HCT116 (cell line): ENCODE measurements around the gene PLEKHA8. TPM values are rescaled to one million over a fixed set of nuclear protein-coding genes. Genes with fewer than 3 reads are reported as not detected.

Experiments used
- ATAC-seq: fragments of 200-7000 bp; cut with Tn5 transposase; 2 replicates; pipeline ENCODE4 v1.9.1; 2020; ENCODE audit warnings: mild to moderate bottlenecking, moderate library complexity
- BruUV-seq: library from RNA; stranded (reverse); fragments of 400-500 nt; replicated peaks from 2 replicates; lab custom pipeline; 2021; lab: Mats Ljungman, UMichigan
- CTCF ChIA-PET: fragments of 300-600 bp; sonication (Branson Sonifier 250); formaldehyde crosslinking; loops from one replicate; lab custom pipeline; 2021; ENCODE audit warnings: antibody characterized with exemption; lab: Charles Lee
- POLR2A ChIA-PET: fragments of 300-600, 350-600 bp; sonication (Branson Sonifier 250); formaldehyde crosslinking; loops from one replicate; lab custom pipeline; 2021; ENCODE audit warnings: antibody characterized with exemption; lab: Charles Lee
- RAD21 ChIA-PET, 2 experiments: fragments of 300-600 bp; sonication (Branson Sonifier 250); formaldehyde crosslinking; loops; one replicate each; lab custom pipeline; 2023; ENCODE audit warnings: low total read pairs in 2 of 2; ENCODE audit not compliant: uncharacterized antibody in 2 of 2, unreplicated experiment in 2 of 2, low non-redundant PET in 1 of 2; lab: Charles Lee
- DNase-seq: peaks from one replicate; pipeline ENCODE4 v3.0.0-alpha.2; 2010; ENCODE audit warnings: low read depth, low spot score
- H2AFZ ChIP-seq: fragments of 200-600 bp; shearing (Covaris generic), sonication (generic); 2 replicates; pipeline ENCODE4 v1.6.1; 2017; ENCODE audit warnings: low read depth, mixed run types, mixed read lengths, antibody characterized with exemption, low read length; ENCODE audit not compliant: poor library complexity, severe bottlenecking
- H3K27ac ChIP-seq: 2 replicates; pipeline ENCODE4 v1.5.1; 2012; ENCODE audit warnings: low read depth, low read length
- H3K27me3 ChIP-seq: fragments of 200-600 bp; sonication (generic); 2 replicates; pipeline ENCODE4 v1.6.1; 2016; ENCODE audit warnings: mixed run types, low read length, mixed read lengths; ENCODE audit not compliant: insufficient read depth
- H3K36me3 ChIP-seq, 2 experiments: fragments of 200-500 bp in 1 of 2; fragments of 200-600 bp in 1 of 2; sonication (Bioruptor generic) in 1 of 2; sonication (generic) in 1 of 2; 2 replicates each; pipeline versions ENCODE4 v1.5.1 to v1.6.1; 2014 to 2016; ENCODE audit warnings: low read length in 2 of 2, inconsistent platforms in 1 of 2, mixed read lengths in 1 of 2, mixed run types in 1 of 2; ENCODE audit not compliant: insufficient read depth in 2 of 2, control insufficient read depth in 1 of 2
- H3K4me1 ChIP-seq, 2 experiments: fragments of 200-600 bp in 1 of 2; sonication (generic) in 1 of 2; 2 replicates each; pipeline versions ENCODE4 v1.5.1 to v1.6.1; 2012 to 2017; ENCODE audit warnings: low read length in 2 of 2, inconsistent platforms in 1 of 2, mild to moderate bottlenecking in 1 of 2, mixed read lengths in 1 of 2, mixed run types in 1 of 2, moderate library complexity in 1 of 2; ENCODE audit not compliant: insufficient read depth in 2 of 2, control insufficient read depth in 1 of 2
- H3K4me2 ChIP-seq: fragments of 200-600 bp; sonication (generic); 2 replicates; pipeline ENCODE4 v1.6.1; 2017; ENCODE audit warnings: mixed run types, low read length, mixed read lengths
- H3K4me3 ChIP-seq, 2 experiments: fragments of 200-600 bp in 1 of 2; sonication (generic) in 1 of 2; replicated peaks in 1 of 2; 2 replicates each; pipeline ENCODE4 v1.5.1; 2011 to 2016; ENCODE audit warnings: low read length in 2 of 2, control low read depth in 1 of 2, low read depth in 1 of 2, mild to moderate bottlenecking in 1 of 2, mixed read lengths in 1 of 2, mixed run types in 1 of 2
- H3K79me2 ChIP-seq: fragments of 200-600 bp; sonication (generic); 2 replicates; pipeline ENCODE4 v1.6.1; 2017; ENCODE audit warnings: mild to moderate bottlenecking, mixed run types, low read length, moderate library complexity, mixed read lengths; ENCODE audit not compliant: insufficient read depth
- H3K9ac ChIP-seq: fragments of 200-600 bp; sonication (generic); 2 replicates; pipeline ENCODE4 v1.6.1; 2016; ENCODE audit warnings: low read length, mixed read lengths
- H3K9me2 ChIP-seq: fragments of 200-600 bp; sonication (generic), shearing (Covaris generic); 2 replicates; pipeline ENCODE4 v1.6.1; 2017; ENCODE audit warnings: mixed run types, mild to moderate bottlenecking, moderate library complexity; ENCODE audit not compliant: insufficient read depth
- H3K9me3 ChIP-seq, 2 experiments: fragments of 200-500 bp in 1 of 2; fragments of 200-600 bp in 1 of 2; sonication (Bioruptor generic) in 1 of 2; sonication (generic) in 1 of 2; 2 replicates each; pipeline ENCODE4 v1.6.1; 2014 to 2017; ENCODE audit warnings: low read length in 2 of 2, mixed read lengths in 2 of 2, inconsistent platforms in 1 of 2, low read depth in 1 of 2, mild to moderate bottlenecking in 1 of 2, mixed run types in 1 of 2, moderate library complexity in 1 of 2; ENCODE audit not compliant: control insufficient read depth in 1 of 2, insufficient read depth in 1 of 2
- H4K20me1 ChIP-seq: fragments of 200-600 bp; sonication (generic), shearing (Covaris generic); 2 replicates; pipeline ENCODE4 v1.6.1; 2017; ENCODE audit warnings: mixed run types, mild to moderate bottlenecking, moderate library complexity; ENCODE audit not compliant: insufficient read depth
- CBX3 ChIP-seq: IDR thresholded peaks from 2 replicates; pipeline ENCODE4 v1.6.1; 2012; ENCODE audit warnings: low read depth
- EGR1 ChIP-seq: IDR thresholded peaks from 2 replicates; pipeline ENCODE4 v1.6.1; 2012; ENCODE audit warnings: low read depth
- MAX ChIP-seq: IDR thresholded peaks from 2 replicates; pipeline ENCODE4 v1.6.1; 2012
- POLR2AphosphoS5 ChIP-seq: IDR thresholded peaks from 2 replicates; pipeline ENCODE4 v1.6.1; 2011; ENCODE audit warnings: mild to moderate bottlenecking, low read depth, low read length, moderate library complexity
- RAD21 ChIP-seq: IDR thresholded peaks from 2 replicates; pipeline ENCODE4 v1.6.1; 2012; ENCODE audit warnings: low read depth, mild to moderate bottlenecking
- REST ChIP-seq: IDR thresholded peaks from 2 replicates; pipeline ENCODE4 v1.6.1; 2012; ENCODE audit warnings: low read depth
- SRF ChIP-seq: IDR thresholded peaks from 2 replicates; pipeline ENCODE4 v1.6.1; 2012; ENCODE audit warnings: low read depth
- intact Hi-C: fragments of 100-400 bp; cut with micrococcal nuclease; formaldehyde crosslinking; loops from 2 replicates; pipeline ENCODE4 v1.10.0; 2022
- total RNA-seq: library from RNA; stranded (reverse); gene quantifications from one replicate; pipeline ENCODE4 v1.2.1, GENCODE V29; 2021; ENCODE audit not compliant: unreplicated experiment

The PLEKHA8 gene
- total RNA-seq, 1 experiment from 2014 or later, result 13.6 TPM

GRCh38 chr7:30173058-30173897 lies 145.1 kb downstream of the PLEKHA8 start:
- Histone ChIP-seq H3K4me1 (peaks cover 0 to 4% of the 10 kb centered on the region in 2 experiments; a peak in 1 of 4 replicates), H3K4me2 (no peak overlapping the region), H3K9ac (no peak overlapping the region), H3K27me3 (no peaks in the 10 kb centered on the region), H3K9me3 (no peaks in the 10 kb centered on the region), H4K20me1 (no peaks in the 10 kb centered on the region), H3K9me2 (no peaks in the 10 kb centered on the region), H3K79me2 (no peaks in the 10 kb centered on the region), H2AFZ (no peak overlapping the region), H3K27ac (no peak overlapping the region), H3K4me3 (no peak overlapping the region), H3K36me3 (no peaks in the 10 kb centered on the region)
- TF ChIP-seq RAD21 (peak; percentile 28; the same call in 1 of the 2 replicates), POLR2AphosphoS5 (no peak), SRF (no peak), MAX (no peak)
- ChIA-PET RAD21 (no interaction called here), POLR2A (no interaction called here), CTCF (interaction anchor here (0.9 kb wide), 1 partner anchor 391 kb away, joined by 3 read pairs; no protein-coding TSS in a partner anchor)
- ATAC-seq (peak; percentile 78), DNase-seq (no peak)
- no TSS peak for BruUV-seq
- intact Hi-C loops, result loop anchor here (5.0 kb wide), 1 partner anchor 224 kb away; no protein-coding TSS in a partner anchor

GRCh38 chr7:30175180-30175579 lies 147.0 kb downstream of the PLEKHA8 start:
- no peak for ATAC-seq
- POLR2A ChIA-PET, result no interaction called here
- H3K27ac ChIP-seq, result no peak overlapping the region
- H3K9me3 ChIP-seq, result no peaks in the 10 kb centered on the region
- no peaks in the 10 kb centered on the region for H3K36me3 ChIP-seq
- H4K20me1 ChIP-seq, result no peaks in the 10 kb centered on the region
- peaks cover 0 to 4% of the 10 kb centered on the region in 2 experiments; a peak in 1 of 4 replicates for H3K4me1 ChIP-seq
- RAD21 ChIA-PET, result no interaction called here
- H3K27me3 ChIP-seq, result no peaks in the 10 kb centered on the region
- H3K9ac ChIP-seq, result no peak overlapping the region
- CTCF ChIA-PET, result no interaction called here
- no peak for TF ChIP-seq CBX3
- TF ChIP-seq EGR1, result no peak
- no peak for TF ChIP-seq MAX
- no peak for TF ChIP-seq REST
- no peaks in the 10 kb centered on the region for H3K79me2 ChIP-seq
- no peaks in the 10 kb centered on the region for H3K9me2 ChIP-seq
- DNase-seq, result no peak
- H3K4me2 ChIP-seq, result no peak overlapping the region
- no peak overlapping the region for H3K4me3 ChIP-seq
- no TSS peak for BruUV-seq
- intact Hi-C loops, result no loop called here
- no peak overlapping the region for H2AFZ ChIP-seq
